ENCODE measurements around the gene WDR73. TPM values are rescaled to one million over a fixed set of nuclear protein-coding genes. Genes with fewer than 3 reads are reported as not detected.

Gene WDR73
- total and polyA plus RNA-seq, 9 of the 15 experiments (the other 6 are each of a cell fraction or from before 2014, with no cell fraction given): 9.2 to 25.4 (median 21.7) TPM

DNA sequence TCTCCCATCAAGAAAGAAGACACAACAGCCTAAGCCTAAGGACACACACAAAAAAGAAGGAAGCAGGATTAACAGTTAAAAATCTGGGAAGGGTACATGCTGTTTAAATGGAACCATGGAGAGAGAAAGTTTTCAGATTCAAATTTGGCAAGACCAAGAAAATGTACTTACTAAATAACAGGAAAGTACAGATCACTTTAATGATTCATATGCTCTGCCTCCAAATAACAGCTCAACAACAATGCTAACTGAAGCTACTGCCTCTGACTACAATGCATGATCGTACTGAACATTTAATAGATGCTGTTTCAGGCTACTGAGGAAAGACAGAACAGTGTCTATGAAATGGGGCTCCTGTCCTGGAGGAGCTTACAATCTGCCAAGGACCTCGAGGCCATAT, 12.3 kb upstream of the WDR73 start (continued):
- TF ChIP-seq, protein P1, sequence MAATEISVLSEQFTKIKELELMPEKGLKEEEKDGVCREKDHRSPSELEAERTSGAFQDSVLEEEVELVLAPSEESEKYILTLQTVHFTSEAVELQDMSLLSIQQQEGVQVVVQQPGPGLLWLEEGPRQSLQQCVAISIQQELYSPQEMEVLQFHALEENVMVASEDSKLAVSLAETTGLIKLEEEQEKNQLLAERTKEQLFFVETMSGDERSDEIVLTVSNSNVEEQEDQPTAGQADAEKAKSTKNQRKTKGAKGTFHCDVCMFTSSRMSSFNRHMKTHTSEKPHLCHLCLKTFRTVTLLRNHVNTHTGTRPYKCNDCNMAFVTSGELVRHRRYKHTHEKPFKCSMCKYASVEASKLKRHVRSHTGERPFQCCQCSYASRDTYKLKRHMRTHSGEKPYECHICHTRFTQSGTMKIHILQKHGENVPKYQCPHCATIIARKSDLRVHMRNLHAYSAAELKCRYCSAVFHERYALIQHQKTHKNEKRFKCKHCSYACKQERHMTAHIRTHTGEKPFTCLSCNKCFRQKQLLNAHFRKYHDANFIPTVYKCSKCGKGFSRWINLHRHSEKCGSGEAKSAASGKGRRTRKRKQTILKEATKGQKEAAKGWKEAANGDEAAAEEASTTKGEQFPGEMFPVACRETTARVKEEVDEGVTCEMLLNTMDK (IDR thresholded peaks at IDR 0.05; ENCODE audit: borderline replicate concordance, insufficient read depth, low read depth, low read length, poor library complexity, severe bottlenecking): no peak
- TF ChIP-seq U2AF1 (optimal IDR thresholded peaks at IDR 0.05; ENCODE audit: low read depth, low read length): no peak
- TF ChIP-seq SP2 (IDR thresholded peaks at IDR 0.05; ENCODE audit: extremely low read depth, low read depth, low read length, poor library complexity, severe bottlenecking): no peak
- TF ChIP-seq ZNF75A (CRISPR knock-in tag; IDR thresholded peaks at IDR 0.05): no peak
- TF ChIP-seq TSC22D4 (tag; IDR thresholded peaks at IDR 0.05): no peak
- no peak for TF ChIP-seq MCM2 (IDR thresholded peaks at IDR 0.05; ENCODE audit: low read depth)

- no peak for DNase-seq (ENCODE audit: extremely low read depth in 1 of 4, low spot score in 3 of 4)
- CTCF ChIA-PET (ENCODE audit: low intra/inter-chr PET ratio): no interaction called here
- peaks cover 0 to 5% of the 10 kb centered on the region in 2 experiments; a peak in 2 of 5 replicates for H3K4me1 ChIP-seq (replicated peaks in 1 of 2; ENCODE audit: control insufficient read depth in 2 of 2, insufficient read depth in 2 of 2, low read length in 2 of 2)
- intact Hi-C loops (cut with micrococcal nuclease): no loop called here
- no peak overlapping the region for H3K27ac ChIP-seq (ENCODE audit: extremely low read depth, low read depth, low read length)
- H3K4me3 ChIP-seq: no peak overlapping the region
- BruUV-seq (replicated peaks): no TSS peak
- H3K9ac ChIP-seq (ENCODE audit: insufficient read depth in 1 of 2, low read depth in 2 of 2, low read length in 2 of 2): no peak overlapping the region
- in situ Hi-C loops (cut with MboI): no loop called here
- H3K79me2 ChIP-seq (ENCODE audit: control insufficient read depth, insufficient read depth, low read length): no peaks in the 10 kb centered on the region
- no peak overlapping the region for H3K4me2 ChIP-seq (ENCODE audit: insufficient read depth, low read length)
- peaks cover 15% of the 10 kb centered on the region; the same call in 2 of the 3 replicates for H3K36me3 ChIP-seq (ENCODE audit: control insufficient read depth, insufficient read depth, low read length)
- H4K20me1 ChIP-seq (replicated peaks; ENCODE audit: control insufficient read depth, insufficient read depth, low read length): no peaks in the 10 kb centered on the region
- TF ChIP-seq, protein P2, sequence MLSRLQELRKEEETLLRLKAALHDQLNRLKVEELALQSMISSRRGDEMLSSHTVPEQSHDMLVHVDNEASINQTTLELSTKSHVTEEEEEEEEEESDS (CRISPR knock-in tag; IDR thresholded peaks at IDR 0.05): no peak
- TF ChIP-seq ZNF639 (CRISPR knock-in tag; conservative IDR thresholded peaks at IDR 0.05 in 1 of 2, IDR thresholded peaks at IDR 0.05 in 1 of 2) (no peak), SIN3B (IDR thresholded peaks at IDR 0.05; ENCODE audit: low read depth) (no peak), YBX1 (IDR thresholded peaks at IDR 0.05) (no peak)
- WGBS (ENCODE audit: insufficient coverage, low coverage, missing lambda C conversion rate): 91% methylated on average over 9 of the region's 10 CpGs
- ATAC-seq: no peak
- no peak for FAIRE-seq
- POLR2A ChIA-PET: interaction anchor here (0.9 kb wide), 1 partner anchor 43 kb away, joined by 3 read pairs; no protein-coding TSS in a partner anchor
- no peaks in the 10 kb centered on the region for H3K27me3 ChIP-seq (ENCODE audit: control insufficient read depth in 2 of 2, insufficient read depth in 2 of 2, low read length in 2 of 2)
- no peaks in the 10 kb centered on the region for H3K9me1 ChIP-seq (ENCODE audit: control insufficient read depth, insufficient read depth, low read length)
- H3K9me3 ChIP-seq (replicated peaks; ENCODE audit: control insufficient read depth, insufficient read depth, low read depth, low read length): no peaks in the 10 kb centered on the region
- no peak overlapping the region for H2AFZ ChIP-seq (ENCODE audit: low read depth, low read length)
Observed at GRCh38 chr15:84661001-84661400, 6.9 kb upstream of the WDR73 start.
